SW 1271 (cell line): Measurements from ENCODE around the gene MAPKAPK2.
A peak's percentile ranks its signal among the peaks of the same experiment; 100 is the strongest.

Experiments used
- DNase-seq, 2 experiments: peaks; one replicate each; lab custom pipeline; 2025; lab: John Stamatoyannopoulos, UW

MAPKAPK2 gene

GRCh38 chr1:206661161-206661820 lies 23.4 kb upstream of the MAPKAPK2 start:
- DNase-seq: no peak

DNA sequence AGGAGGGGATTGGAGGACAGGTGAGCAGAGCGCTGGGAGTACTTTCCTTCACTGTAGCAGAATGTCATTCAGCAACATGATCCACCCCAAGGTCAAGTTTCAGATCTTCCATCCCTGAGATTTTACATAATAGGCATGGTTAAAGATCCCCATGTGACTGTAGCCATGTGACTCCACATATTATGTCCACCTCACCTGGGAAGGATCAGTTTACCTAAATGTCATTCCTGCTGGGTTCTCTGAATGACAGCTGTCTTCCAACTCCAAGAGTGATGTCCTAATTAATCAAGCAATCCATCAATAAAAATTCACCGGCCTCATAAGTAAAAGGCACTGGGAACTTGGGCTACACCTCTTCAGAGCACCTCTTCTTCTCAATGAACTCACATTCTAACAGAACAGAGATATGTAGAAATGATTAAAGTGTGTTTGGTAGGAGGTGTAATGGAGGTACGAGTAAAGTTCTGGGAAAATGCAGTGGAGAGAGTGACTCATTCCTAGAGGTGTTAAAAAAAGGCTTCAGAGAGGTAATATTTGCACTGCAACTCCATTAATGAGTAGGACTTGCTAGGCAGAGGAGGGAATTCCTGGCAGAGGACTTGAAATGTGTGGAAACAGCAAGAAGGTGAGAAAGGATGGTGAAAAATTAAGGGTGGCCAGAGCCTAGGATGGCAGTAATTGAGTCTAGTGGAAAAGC lies 22.2 kb upstream of the MAPKAPK2 start:
- no peak for DNase-seq

- no peak for DNase-seq
Observed at GRCh38 chr1:206663362-206663761, 21.3 kb upstream of the MAPKAPK2 start.

DNA sequence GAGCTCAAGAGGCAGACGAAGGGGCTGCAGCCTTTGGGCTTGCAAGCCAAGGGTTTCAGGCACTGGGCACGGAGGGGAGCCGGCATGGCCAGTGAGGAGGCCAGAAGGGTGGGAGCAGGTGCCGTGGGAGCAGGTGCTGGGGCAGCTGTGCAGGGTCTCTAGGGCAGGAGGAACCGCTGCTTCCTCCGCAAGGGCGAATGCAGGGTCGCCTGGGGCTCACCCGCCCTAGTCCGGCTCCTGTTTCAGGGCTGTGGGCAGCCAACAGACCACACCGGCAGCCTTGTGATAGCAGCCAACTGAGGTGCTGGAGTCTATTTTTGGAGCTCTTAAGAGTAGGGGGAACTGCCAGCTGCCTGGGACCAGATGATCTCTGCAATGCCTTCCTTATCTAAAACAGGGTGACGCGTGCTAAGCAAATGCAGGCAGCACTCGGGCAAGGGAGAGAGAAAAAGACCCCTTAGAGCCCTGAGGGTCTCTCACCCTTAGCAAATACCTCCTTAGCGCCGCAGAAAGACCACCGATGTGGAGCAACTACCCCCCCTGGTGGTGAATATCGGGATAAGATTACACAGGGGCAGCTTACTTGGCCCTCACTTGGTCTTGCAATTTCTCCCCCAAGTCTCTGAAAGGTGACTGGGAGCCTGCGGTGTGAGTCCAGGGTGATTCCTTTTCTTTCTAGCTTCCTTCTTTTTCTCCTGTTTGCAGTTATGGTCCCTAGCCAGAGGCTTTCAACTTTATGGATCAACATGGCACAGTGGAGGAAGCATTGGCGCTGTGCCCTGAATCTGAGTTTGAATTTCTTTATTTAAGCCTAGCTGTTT lies 20.7 kb upstream of the MAPKAPK2 start:
- peak in 1 of 2 experiments; percentile 13 for DNase-seq

GRCh38 chr1:206664740-206665139 lies 20.0 kb upstream of the MAPKAPK2 start:
- DNase-seq: no peak

- DNase-seq: no peak
Observed at GRCh38 chr1:206666031-206666561, 18.6 kb upstream of the MAPKAPK2 start.

- no peak for DNase-seq
Observed at GRCh38 chr1:206666954-206667665, 17.6 kb upstream of the MAPKAPK2 start.

DNA sequence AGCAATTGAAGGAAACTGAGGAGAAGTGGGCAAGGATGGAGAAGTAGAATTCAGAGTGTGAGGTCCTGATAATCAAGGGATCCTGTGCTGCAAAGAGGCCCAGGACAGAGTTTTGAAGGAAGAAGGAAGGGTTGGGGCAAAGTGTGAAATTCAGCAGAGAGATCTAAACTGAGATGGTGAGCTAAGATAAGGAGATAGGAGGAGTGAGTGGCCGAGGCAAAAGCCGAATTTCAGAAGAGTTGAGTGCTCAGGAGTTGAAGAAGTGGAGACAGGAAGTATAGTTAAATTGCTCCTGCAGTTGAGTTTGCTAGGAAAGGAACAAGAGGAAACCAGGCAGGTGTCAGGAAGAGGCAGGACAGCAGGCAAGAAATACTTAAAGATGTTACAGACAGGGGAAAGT lies 16.4 kb upstream of the MAPKAPK2 start:
- DNase-seq: no peak

DNA sequence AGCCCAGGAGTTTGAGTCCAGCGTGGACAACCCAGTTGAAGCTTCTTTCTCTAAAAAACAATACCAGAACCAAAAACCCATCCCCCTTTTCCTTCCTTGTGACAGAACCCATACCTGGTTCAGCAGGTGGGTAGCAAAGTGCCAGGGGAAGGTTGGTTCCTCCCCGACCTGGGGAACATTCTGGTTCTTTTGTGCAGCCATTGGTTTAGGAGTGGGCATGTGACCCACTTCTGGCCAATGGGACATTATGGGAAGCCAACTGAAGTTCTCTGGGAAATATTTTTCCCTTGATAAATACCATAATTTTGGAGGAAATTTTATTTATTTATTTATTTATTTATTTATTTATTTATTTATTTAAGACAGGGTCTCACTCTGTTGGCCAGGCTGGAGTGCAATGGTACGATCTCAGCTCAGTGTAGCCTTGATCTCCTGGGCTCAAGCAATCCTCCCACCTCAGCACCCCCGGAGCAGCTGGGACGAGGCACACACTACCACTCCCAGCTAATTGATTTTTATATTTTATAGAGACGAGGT lies 15.8 kb upstream of the MAPKAPK2 start:
- DNase-seq: no peak

- no peak for DNase-seq
Observed at GRCh38 chr1:206672011-206672688, 12.6 kb upstream of the MAPKAPK2 start.

- no peak for DNase-seq
Observed at GRCh38 chr1:206672844-206673758, 11.6 kb upstream of the MAPKAPK2 start.

DNA sequence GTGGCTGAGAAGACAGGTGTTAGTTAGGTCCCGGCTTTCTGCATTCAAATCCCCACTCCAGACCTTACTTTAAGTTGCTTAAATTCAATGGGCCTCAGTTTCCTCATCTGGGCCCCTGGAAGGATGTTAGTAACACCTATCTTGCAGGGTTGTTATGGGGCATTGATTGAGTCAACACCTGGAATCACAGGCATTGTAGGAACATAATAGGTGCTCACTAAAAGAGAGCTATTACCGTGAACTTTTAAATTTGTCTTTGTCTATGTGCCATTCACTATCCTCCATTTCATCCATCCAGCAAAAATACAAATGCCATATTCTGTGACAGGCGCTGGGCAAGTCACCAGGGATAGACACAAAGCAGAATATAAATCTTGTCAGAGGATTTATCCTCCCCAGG lies 10.5 kb upstream of the MAPKAPK2 start:
- DNase-seq: no peak

DNA sequence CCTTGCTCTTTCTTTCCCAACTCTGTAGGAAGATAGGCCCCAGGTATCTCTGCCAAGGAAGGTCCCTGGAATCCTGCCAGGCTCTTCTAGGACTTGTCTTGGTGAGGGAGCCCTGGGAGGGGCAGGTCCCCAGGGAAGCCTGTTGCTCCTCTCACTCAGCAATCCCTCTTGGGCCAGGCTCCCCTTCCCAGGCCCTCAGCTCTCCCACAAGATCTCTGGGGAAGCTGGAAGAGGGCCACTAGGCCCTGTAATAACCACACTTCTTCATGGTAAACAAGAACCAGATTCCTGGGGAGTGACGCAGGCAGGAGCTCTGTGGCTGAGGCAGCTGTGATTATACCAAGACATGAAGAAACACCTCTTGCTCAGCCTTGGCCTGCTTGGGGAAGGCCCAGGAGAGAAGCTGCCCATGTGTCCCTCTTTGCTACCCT lies 9.9 kb upstream of the MAPKAPK2 start:
- DNase-seq: no peak

GRCh38 chr1:206676499-206676898 lies 8.2 kb upstream of the MAPKAPK2 start:
- no peak for DNase-seq

GRCh38 chr1:206678490-206678889 lies 6.2 kb upstream of the MAPKAPK2 start:
- DNase-seq: no peak

DNA sequence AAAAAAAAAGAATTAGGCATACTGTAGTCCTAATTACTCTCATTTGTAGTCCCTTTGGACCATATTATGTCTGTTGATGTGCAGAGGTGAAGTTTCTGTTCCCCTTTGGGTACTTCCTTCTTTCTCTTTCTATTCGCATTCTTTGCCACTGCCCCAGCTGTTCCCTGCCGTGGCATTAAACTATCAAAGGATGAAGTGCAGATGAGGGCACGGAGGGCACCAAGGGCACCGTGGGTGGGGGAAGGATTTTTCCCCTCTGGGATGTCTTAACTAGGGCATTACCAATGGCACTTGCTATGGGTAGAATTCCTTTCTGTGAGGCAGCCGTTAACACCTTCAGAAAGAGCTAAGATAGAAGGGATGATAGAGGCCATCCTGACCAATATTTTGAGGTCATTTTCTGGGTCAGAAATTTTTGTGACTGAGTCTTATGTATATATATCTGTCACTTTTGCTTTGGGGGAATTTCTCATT lies 4.9 kb upstream of the MAPKAPK2 start:
- no peak for DNase-seq

DNA sequence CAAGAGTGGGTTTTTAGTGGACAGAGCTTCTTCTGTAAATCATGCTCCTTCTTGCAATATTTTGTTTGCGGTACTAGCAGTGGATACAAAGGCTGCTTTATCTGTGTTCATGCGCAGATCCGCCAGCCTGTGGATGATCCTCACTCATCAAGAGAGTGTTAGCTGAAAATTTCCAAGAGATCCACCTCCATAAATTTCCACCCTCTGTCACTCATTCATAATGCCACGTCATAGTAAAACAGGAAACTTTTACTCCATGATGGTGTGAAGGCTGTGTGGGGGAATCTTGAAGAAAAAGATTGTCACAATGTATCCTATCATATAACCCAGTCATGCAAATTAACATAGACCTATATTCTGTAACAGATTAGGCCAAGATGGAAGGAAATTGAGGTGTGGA lies 4.4 kb upstream of the MAPKAPK2 start:
- DNase-seq: no peak

DNA sequence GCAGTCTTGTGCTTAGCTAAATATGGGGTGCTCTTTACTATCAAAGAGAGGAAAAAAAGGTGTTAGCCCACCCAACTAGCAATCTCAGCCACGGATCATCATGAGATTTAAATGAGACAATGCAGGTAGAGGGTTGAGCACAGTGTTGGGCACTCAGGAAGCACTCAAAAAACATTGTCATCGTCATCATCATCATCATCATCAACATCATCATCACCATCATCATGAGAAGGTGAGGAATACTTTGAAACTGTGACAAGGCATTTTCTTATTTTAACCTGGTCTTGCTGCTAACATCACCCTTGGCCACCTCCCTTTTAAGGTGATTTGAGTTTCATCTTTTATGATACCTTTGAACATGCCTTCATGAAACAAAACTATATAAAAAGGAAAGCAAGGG lies 3.3 kb upstream of the MAPKAPK2 start:
- DNase-seq: no peak

- DNase-seq: no peak
Observed at GRCh38 chr1:206682111-206682510, 2.6 kb upstream of the MAPKAPK2 start.

GRCh38 chr1:206683313-206683712 lies 1.4 kb upstream of the MAPKAPK2 start:
- no peak for DNase-seq
